Left colon (tissue), 2 donors: ENCODE data around the gene LETM1. TPM values are rescaled to one million over a fixed set of nuclear protein-coding genes. Genes with fewer than 3 reads are reported as not detected.

Source experiments
- ATAC-seq: fragments of 200-7000 bp; cut with Tn5 transposase; one replicate; pipeline ENCODE4 v1.9.1; 2020; ENCODE audit warnings: mild to moderate bottlenecking, moderate library complexity
- DNase-seq, 2 donors: peaks; one replicate each; pipeline ENCODE4 v3.0.0-alpha.2; 2020
- intact Hi-C, 2 donors: fragments of 100-400 bp; cut with DNase I in 1 of 2; cut with micrococcal nuclease in 1 of 2; formaldehyde crosslinking; loops; one replicate each; pipeline versions ENCODE4 v1.11.2 to v1.14.0; 2022; cut with DNase I, micrococcal nuclease
- total RNA-seq, 2 donors: library from RNA; stranded (reverse); fragmentation: NEBNext Ultra II Directional; extraction: Animal tissue kit (Norgen Biotek cat#: 25700); gene quantifications; one replicate each; pipeline ENCODE4 v1.2.1, GENCODE V29; 2021
- donor health status: DM: no; HTN: no; CAD: no.
- donor health status: DM: yes; HTN: yes; CAD: no.

The LETM1 gene
- total RNA-seq, 2 donors from 2014 or later, result 112 to 160 TPM

GRCh38 chr4:1879485-1879884 lies 23.5 kb upstream of the LETM1 start:
- no peak for DNase-seq
- no peak for ATAC-seq
- intact Hi-C loops, result no loop called here

GRCh38 chr4:1874201-1874600 lies 18.2 kb upstream of the LETM1 start:
- DNase-seq (no peak), ATAC-seq (peak; percentile 38)
- intact Hi-C loops, result no loop called here

GRCh38 chr4:1873776-1874175 lies 17.8 kb upstream of the LETM1 start:
- ATAC-seq (no peak), DNase-seq (no peak)
- intact Hi-C loops, result no loop called here

GRCh38 chr4:1873291-1873690 lies 17.3 kb upstream of the LETM1 start:
- intact Hi-C loops, result no loop called here
- ATAC-seq (no peak), DNase-seq (no peak)

- intact Hi-C loops, result no loop called here
- no peak for ATAC-seq
- no peak for DNase-seq
Measured at GRCh38 chr4:1872870-1873269, 16.9 kb upstream of the LETM1 start.

DNA sequence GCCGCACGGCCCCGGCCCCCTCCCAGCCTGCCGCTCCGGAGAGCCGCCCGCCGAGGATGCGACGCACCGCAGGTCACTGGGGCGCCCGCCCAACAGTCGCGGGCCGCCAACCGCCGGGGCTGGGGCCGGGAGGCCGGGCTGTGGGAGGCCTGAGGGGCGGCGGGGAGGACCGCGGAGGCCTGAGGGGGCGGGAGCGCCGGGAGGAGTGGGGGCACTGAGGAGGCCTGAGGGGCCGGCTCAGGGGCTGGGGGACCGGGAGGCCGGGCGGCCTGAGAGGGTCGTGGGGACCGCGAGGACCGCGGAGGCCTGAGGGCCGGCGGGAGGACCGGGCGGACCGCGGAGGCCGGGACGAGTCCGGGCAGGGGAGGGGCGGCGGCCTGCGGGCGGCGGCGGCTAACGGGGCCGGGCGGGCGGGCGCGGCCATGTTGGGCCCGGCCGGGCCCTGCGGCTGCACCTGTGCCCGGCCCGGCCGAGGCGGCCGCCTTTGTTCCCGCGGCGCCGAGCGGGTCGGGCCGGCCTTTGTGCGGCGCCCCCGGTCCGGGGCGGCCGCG lies 15.6 kb upstream of the LETM1 start:
- DNase-seq (no peak), ATAC-seq (no peak)
- intact Hi-C loops, result no loop called here

GRCh38 chr4:1870578-1871443 lies 14.9 kb upstream of the LETM1 start, which contains the start of gene NSD2:
TSS of gene NSD2 (plus strand) at chr4:1871393. CDS start at chr4:1900655, 29,262 bp downstream.
- peak; percentile 58 for ATAC-seq
- intact Hi-C loops, result no loop called here
- peak; percentile 86 to 92 for DNase-seq

GRCh38 chr4:1870328-1870577 lies 14.3 kb upstream of the LETM1 start:
- peak; percentile 69 for ATAC-seq
- DNase-seq, result peak; percentile 91 to 94
- intact Hi-C loops, result no loop called here

DNA sequence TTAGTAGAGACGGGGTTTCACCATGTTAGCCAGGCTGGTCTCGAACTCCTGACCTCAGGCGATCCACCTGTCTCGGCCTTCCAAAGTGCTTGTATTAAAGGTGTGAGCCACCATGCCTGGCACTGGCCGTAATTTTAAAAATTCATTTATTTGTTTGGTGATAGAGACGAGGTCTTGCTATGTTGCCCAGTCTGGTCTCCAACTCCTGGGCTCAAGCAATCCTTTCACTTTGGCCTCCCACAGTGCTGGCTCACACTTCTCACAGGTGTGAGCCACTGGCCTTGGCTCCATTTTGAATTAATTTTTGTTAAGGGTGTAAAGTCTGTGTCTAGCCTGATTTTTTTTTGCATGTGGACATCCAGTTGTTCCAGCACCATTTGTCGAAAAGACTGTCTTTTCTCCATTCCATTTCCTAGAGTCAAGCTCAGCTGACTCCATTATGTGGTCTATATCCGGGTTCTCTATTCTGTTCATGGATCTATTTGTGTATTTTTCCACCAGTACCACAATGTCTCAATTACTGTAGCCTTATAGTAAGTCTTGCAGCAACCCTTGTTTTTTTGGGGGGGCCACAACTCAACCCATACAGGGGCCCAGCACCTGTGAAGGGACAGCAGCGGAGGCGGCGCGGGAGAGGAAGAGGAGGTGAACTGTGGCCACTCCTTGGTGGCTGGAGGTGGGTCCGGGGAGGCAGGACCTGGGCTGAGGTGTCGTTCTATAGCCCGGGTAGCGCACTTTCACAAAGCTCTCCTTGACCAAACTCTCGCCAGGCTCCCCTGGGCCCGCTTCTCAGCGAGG lies 13.8 kb upstream of the LETM1 start:
- intact Hi-C loops, result no loop called here
- ATAC-seq (peak; percentile 41), DNase-seq (peak; percentile 72 to 74)

- ATAC-seq (no peak), DNase-seq (no peak)
- intact Hi-C loops, result no loop called here
Measured at GRCh38 chr4:1868912-1869311, 13.0 kb upstream of the LETM1 start.

GRCh38 chr4:1868293-1868692 lies 12.3 kb upstream of the LETM1 start:
- ATAC-seq (peak; percentile 56), DNase-seq (peak; percentile 44 to 71)
- intact Hi-C loops, result no loop called here

- no peak for ATAC-seq
- intact Hi-C loops, result no loop called here
- DNase-seq, result no peak
Measured at GRCh38 chr4:1866189-1866661, 10.3 kb upstream of the LETM1 start.

DNA sequence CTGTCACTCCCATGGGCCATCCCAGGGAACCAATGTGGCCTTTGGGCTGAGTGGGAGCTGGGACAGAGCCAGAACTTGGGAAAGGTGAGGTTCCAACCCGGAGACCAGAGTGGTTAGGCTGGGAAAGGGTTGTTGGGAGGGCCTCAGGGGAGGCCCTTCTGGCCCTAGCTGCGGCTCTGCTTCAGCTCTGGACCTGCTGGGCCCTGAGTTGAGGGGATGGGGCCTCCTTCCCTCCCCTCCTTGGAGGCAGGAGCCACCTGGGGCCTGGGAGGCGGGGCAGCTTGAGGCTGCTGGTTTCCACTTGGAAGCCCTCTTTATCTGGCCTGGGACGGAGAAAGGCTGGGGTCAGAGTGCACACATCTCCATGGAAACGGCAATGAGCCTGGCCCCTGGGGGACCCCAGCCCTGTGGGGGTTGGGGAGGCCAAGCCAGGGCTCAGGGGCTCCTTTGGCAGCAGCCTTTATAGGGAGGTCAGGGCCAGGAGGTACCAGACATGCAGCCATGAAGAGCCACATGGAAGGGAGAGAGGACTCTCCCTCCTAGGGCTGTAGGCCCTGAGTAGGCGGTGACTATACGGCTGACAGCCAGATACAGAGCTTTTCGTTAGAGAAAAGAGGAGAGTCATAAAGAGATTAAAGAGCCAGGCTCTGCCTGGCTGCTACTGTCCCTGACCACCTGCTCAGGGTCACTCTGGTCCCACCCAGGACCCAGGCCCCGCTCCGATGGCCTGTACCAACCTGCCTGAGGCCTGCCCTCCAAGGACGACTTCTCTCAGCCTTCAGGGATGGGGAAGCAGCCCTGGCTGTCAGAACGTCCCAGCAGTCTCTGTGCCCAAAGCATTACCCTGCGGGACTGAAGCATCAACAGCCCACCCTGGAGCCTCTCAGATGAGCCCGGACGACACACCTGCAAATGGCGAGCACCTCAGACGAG lies 8.4 kb upstream of the LETM1 start:
- intact Hi-C loops, result no loop called here
- ATAC-seq (no peak), DNase-seq (no peak)

DNA sequence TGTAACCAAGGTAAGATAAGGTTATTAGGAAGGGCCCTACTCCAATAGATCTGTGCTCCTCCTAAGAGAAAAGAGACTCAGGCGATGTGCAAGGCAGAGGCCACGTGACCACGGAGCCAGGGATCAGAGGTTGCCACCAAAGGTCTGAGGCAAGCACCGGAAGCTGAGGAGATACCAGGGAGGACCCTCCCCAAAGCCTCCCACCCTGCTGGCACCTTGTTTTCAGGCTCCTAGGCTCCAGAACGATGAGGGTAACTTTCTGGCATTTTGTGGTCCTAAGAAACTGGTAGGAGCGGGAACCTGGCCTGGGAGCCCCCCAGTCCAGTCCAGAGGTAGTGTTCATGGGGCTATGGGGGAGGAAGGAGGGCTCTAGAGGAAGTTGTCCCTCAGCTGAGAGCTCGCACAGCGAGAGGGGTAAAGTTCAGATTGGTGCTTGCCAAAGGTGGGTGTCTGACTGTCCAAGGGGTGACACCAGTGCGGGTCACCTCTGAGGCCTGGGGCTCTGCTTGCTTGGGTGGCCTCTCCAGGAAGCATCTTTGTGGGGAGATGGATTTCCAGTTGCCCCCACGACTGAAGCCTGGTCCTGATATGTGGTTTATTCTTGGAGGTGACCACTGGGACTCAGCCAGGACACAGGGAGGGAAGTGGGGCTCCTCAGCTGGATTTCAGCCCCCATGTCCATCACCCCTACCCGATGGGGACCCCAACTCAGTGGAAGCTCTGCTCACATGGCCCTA lies 7.5 kb upstream of the LETM1 start:
- DNase-seq (no peak), ATAC-seq (no peak)
- intact Hi-C loops, result no loop called here

DNA sequence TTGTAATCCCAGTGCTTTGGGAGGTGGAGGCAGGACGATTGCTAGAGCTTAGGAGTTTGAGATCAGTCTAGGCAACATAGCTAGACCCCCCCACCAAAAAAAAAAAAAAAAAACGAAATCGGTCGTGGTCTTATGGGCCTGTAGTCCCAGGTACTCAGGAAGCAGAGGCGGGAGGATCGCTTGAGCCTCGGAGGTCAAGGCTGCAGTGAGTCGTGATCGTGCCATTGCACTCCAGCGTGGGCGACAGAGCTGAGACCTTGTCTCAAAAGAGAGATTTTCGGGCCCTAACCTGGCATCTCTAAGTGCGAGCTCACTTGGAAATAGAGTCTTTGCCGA lies 7.0 kb upstream of the LETM1 start:
- intact Hi-C loops, result no loop called here
- ATAC-seq (no peak), DNase-seq (no peak)

- ATAC-seq (peak; percentile 39), DNase-seq (no peak)
- intact Hi-C loops, result no loop called here
Measured at GRCh38 chr4:1862055-1862911, 6.3 kb upstream of the LETM1 start.

- ATAC-seq (no peak), DNase-seq (no peak)
- intact Hi-C loops, result no loop called here
Measured at GRCh38 chr4:1859389-1859753, 3.4 kb upstream of the LETM1 start.

DNA sequence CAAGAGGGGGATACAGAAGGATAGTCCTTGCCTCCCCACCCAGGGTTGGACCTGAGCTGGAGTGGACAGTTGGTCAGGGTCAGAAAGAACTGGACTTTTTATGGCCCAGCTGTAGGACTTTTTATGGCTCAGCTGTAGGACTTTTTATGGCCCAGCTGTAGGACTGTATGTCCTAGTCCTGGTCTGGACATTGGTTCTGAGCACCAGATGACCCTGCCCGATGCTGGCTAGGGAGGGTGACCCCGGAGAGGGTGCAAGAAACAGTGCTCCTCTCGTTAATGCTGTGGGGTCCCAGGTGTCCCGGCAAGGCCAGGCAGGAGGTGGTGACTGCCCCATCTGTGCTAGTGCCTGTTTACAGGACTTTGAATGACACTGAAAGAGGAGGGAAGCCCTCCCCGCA lies 2.0 kb upstream of the LETM1 start:
- ATAC-seq (no peak), DNase-seq (no peak)
- intact Hi-C loops, result no loop called here
